ENCODE results near the gene CHRNB1.

DNA sequence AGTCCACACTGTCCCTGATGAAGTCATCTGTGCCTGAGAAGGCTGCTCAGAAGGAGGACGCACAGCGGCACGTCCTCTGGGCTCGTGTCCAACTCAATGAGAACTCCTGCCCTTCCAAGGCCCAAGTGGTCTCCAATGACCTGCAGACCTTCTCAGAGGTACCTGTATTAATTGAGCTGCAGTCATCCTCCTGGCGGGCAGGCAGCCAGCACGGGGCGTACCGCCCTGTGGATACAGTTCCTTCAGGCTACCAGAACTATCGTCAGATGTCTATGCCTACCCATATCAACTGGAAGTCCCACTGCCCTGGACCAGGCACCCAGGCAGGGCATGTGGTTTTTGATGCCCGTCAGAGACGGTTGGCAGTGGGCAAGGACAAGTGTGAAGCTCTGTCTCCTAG, 12.6 kb upstream of the CHRNB1 start:
- TF ChIP-seq POLR2A (IDR thresholded peaks at IDR 0.05), result no peak
- TF ChIP-seq, protein P1, sequence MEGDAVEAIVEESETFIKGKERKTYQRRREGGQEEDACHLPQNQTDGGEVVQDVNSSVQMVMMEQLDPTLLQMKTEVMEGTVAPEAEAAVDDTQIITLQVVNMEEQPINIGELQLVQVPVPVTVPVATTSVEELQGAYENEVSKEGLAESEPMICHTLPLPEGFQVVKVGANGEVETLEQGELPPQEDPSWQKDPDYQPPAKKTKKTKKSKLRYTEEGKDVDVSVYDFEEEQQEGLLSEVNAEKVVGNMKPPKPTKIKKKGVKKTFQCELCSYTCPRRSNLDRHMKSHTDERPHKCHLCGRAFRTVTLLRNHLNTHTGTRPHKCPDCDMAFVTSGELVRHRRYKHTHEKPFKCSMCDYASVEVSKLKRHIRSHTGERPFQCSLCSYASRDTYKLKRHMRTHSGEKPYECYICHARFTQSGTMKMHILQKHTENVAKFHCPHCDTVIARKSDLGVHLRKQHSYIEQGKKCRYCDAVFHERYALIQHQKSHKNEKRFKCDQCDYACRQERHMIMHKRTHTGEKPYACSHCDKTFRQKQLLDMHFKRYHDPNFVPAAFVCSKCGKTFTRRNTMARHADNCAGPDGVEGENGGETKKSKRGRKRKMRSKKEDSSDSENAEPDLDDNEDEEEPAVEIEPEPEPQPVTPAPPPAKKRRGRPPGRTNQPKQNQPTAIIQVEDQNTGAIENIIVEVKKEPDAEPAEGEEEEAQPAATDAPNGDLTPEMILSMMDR (IDR thresholded peaks at IDR 0.05), result no peak
